Measurements from ENCODE around the gene MTG2.

GRCh38 chr20:62205618-62206387 is 23.0 kb downstream of the MTG2 start:
- TF ChIP-seq CTCF (IDR thresholded peaks at IDR 0.05): no peak
- TF ChIP-seq POLR2A (IDR thresholded peaks at IDR 0.05): no peak
